ENCODE data around the gene UBD.

- TF ChIP-seq CTCF (IDR thresholded peaks at IDR 0.05): no peak
- TF ChIP-seq POLR2A (IDR thresholded peaks at IDR 0.05): no peak
These were observed 42.3 kb downstream of the UBD start for GRCh38 chr6:29517245-29517644.
